Nephron (organoid): ENCODE results near the gene USP17L28.
"Not testable (repeated sequence)": the region's sequence is repeated elsewhere in the genome, so short reads cannot be mapped to it uniquely, and the experiment has no call there.

ENCODE experiments used
- H3K27ac Mint-ChIP-seq, 3 experiments: 2 replicates each; pipeline ENCODE4 v1.8.0; 2020; ENCODE audit warnings: mixed read lengths in 3 of 3, mild to moderate bottlenecking in 2 of 3, moderate library complexity in 1 of 3
- H3K27me3 Mint-ChIP-seq: 2 replicates; pipeline ENCODE4 v1.8.0; 2021; ENCODE audit warnings: low read depth, mild to moderate bottlenecking, moderate library complexity, mixed read lengths
- H3K36me3 Mint-ChIP-seq: 2 replicates; pipeline ENCODE4 v1.8.0; 2020; ENCODE audit warnings: low read depth, mixed read lengths
- H3K4me1 Mint-ChIP-seq: 2 replicates; pipeline ENCODE4 v1.8.0; 2020; ENCODE audit warnings: mixed read lengths
- H3K4me3 Mint-ChIP-seq, 3 experiments: 2 replicates each; pipeline ENCODE4 v1.8.0; 2020; ENCODE audit warnings: mild to moderate bottlenecking in 3 of 3, mixed read lengths in 3 of 3, moderate library complexity in 2 of 3
- H3K9me3 Mint-ChIP-seq: 2 replicates; pipeline ENCODE4 v1.8.0; 2020; ENCODE audit warnings: mixed read lengths
- TF ChIP-seq, protein P1 (sequence below), 3 experiments: fragments of 200-600 bp; sonication (generic); IDR thresholded peaks; one replicate each; pipeline ENCODE4 v1.5.0; 2021; ENCODE audit warnings: antibody characterized with exemption in 3 of 3; ENCODE audit not compliant: unreplicated experiment in 3 of 3

The USP17L28 gene

DNA sequence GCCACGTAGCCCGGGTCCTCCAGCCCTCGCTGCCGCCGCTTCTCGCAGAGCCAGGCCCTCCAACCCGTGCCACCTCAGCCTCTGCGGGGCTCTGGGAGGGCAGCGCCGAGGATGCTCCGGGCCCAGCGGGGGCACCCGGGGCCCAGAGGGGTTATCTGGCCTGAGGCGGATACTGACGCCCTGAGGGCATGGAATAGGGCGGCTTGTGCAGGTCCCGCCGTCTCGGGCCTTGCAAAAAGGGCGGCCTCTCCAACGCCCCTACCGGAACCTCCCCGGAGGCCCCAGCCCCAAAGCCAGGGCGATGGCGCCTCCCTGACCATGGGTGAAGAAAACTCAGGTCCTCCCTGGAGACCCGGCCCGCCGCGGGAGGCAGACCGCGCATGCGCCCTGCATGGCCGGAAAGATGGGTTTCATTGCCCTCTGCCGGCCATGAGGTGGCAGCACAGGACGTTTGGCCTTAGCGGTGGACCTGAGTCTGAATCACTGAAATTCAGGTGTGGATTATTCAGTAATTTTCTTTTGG lies 32.4 kb downstream of the USP17L28 start:
- not testable (repeated sequence) for H3K9me3 Mint-ChIP-seq

DNA sequence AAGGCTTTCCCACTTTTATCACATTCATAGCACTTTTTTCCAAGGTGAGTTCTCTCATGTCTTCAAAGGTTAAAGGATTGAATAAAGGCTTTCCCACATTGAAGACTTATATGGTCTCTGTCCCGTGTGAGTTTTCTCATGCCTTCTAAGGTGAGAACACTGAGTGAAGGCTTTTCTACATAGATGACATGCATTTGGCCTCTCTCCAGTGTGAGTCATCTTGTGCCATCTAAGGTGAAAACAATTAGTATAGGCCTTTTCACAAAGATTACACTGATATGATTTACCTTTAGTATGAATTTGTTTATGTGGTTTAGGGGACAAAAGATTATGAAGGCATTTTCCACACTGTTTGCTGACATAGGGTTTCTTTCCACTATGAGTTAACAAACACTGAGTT lies 35.4 kb downstream of the USP17L28 start:
- Mint-ChIP-seq H3K9me3 (peaks cover 2% of the 10 kb centered on the region), H3K4me3 (no peak overlapping the region), H3K4me1 (no peaks in the 10 kb centered on the region), H3K36me3 (no peaks in the 10 kb centered on the region), H3K27ac (no peak overlapping the region), H3K27me3 (no peaks in the 10 kb centered on the region)
- TF ChIP-seq, protein P1, sequence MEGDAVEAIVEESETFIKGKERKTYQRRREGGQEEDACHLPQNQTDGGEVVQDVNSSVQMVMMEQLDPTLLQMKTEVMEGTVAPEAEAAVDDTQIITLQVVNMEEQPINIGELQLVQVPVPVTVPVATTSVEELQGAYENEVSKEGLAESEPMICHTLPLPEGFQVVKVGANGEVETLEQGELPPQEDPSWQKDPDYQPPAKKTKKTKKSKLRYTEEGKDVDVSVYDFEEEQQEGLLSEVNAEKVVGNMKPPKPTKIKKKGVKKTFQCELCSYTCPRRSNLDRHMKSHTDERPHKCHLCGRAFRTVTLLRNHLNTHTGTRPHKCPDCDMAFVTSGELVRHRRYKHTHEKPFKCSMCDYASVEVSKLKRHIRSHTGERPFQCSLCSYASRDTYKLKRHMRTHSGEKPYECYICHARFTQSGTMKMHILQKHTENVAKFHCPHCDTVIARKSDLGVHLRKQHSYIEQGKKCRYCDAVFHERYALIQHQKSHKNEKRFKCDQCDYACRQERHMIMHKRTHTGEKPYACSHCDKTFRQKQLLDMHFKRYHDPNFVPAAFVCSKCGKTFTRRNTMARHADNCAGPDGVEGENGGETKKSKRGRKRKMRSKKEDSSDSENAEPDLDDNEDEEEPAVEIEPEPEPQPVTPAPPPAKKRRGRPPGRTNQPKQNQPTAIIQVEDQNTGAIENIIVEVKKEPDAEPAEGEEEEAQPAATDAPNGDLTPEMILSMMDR (IDR thresholded peaks at IDR 0.05; ENCODE audit: unreplicated experiment in 3 of 3): no peak

More for the DNA sequence above, 32.4 kb downstream of the USP17L28 start:
- not testable (repeated sequence) for H3K4me1 Mint-ChIP-seq, H3K27ac Mint-ChIP-seq, H3K27me3 Mint-ChIP-seq, H3K36me3 Mint-ChIP-seq
- TF ChIP-seq, protein P1 (IDR thresholded peaks at IDR 0.05; ENCODE audit: unreplicated experiment in 3 of 3): peak; percentile 53 to 54 (median 53)
- H3K4me3 Mint-ChIP-seq: peak overlapping the region in 2 of 3 experiments; percentile 3 to 23

DNA sequence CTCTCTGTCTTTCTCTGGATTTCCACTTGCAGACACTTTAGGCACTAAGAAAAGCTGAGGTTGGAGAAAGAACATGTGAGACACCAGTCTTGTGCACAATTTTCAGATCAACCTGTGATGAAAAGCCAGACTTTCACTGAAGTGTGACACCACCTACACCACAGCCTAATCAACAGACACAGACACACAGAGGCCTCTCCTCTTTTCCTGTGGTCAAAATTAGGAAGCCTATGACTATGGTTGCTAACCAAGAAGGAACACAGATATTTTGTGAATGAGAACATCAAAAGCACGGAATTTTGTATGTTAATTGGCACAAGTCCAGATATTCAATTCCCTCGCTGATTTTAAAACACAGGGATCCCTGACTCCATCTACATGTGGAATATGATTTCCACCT lies 40.3 kb downstream of the USP17L28 start:
- not testable (repeated sequence) for H3K4me1 Mint-ChIP-seq, H3K4me3 Mint-ChIP-seq, H3K27ac Mint-ChIP-seq, H3K27me3 Mint-ChIP-seq, H3K36me3 Mint-ChIP-seq, H3K9me3 Mint-ChIP-seq
